ENCODE measurements around the gene ROBO1. TPM values are rescaled to one million over a fixed set of nuclear protein-coding genes. Genes with fewer than 3 reads are reported as not detected.

The ROBO1 gene
- total RNA-seq, 1 donor from 2014 or later: 7.1 TPM

GRCh38 chr3:79160421-79160820, 607.4 kb downstream of the ROBO1 start:
- TF ChIP-seq, protein P1, sequence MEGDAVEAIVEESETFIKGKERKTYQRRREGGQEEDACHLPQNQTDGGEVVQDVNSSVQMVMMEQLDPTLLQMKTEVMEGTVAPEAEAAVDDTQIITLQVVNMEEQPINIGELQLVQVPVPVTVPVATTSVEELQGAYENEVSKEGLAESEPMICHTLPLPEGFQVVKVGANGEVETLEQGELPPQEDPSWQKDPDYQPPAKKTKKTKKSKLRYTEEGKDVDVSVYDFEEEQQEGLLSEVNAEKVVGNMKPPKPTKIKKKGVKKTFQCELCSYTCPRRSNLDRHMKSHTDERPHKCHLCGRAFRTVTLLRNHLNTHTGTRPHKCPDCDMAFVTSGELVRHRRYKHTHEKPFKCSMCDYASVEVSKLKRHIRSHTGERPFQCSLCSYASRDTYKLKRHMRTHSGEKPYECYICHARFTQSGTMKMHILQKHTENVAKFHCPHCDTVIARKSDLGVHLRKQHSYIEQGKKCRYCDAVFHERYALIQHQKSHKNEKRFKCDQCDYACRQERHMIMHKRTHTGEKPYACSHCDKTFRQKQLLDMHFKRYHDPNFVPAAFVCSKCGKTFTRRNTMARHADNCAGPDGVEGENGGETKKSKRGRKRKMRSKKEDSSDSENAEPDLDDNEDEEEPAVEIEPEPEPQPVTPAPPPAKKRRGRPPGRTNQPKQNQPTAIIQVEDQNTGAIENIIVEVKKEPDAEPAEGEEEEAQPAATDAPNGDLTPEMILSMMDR (IDR thresholded peaks at IDR 0.05; ENCODE audit: borderline replicate concordance): no peak
- H3K4me1 ChIP-seq: no peaks in the 10 kb centered on the region
- H3K36me3 ChIP-seq: no peaks in the 10 kb centered on the region
- no peak overlapping the region for H3K27ac ChIP-seq (replicated peaks)
- intact Hi-C loops (cut with micrococcal nuclease): no loop called here
- no peak overlapping the region for H3K4me3 ChIP-seq
- DNase-seq: no peak
- H3K27me3 ChIP-seq (ENCODE audit: low read depth): no peaks in the 10 kb centered on the region
- no peaks in the 10 kb centered on the region for H3K9me3 ChIP-seq (replicated peaks)

DNA sequence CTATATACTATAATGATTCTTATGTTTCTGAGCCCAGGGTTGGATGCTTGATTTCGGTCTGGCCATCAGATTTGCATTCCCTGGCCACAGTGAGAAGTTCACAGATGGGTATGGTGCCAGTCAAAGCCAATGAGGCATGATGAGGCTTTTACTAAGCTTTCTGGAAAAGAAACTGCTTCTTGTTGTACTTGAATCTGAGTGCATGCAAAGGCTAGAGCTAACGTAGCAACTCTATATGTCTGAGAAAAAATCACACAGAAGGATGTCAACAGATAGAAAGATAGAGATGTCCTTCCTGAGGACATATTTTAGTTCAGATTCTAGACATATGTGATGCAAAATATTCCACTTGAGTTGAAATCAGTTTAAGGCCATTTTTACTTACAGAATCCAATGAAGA, 608.1 kb downstream of the ROBO1 start:
- H3K36me3 ChIP-seq: no peaks in the 10 kb centered on the region
- H3K4me3 ChIP-seq: no peak overlapping the region
- H3K27ac ChIP-seq (replicated peaks): no peak overlapping the region
- TF ChIP-seq, protein P1 (IDR thresholded peaks at IDR 0.05; ENCODE audit: borderline replicate concordance): no peak
- H3K27me3 ChIP-seq (ENCODE audit: low read depth): no peaks in the 10 kb centered on the region
- no peaks in the 10 kb centered on the region for H3K9me3 ChIP-seq (replicated peaks)
- intact Hi-C loops (cut with micrococcal nuclease): no loop called here
- H3K4me1 ChIP-seq: no peaks in the 10 kb centered on the region
- DNase-seq: no peak

- H3K27me3 ChIP-seq (ENCODE audit: low read depth): no peaks in the 10 kb centered on the region
- intact Hi-C loops (cut with micrococcal nuclease): no loop called here
- no peaks in the 10 kb centered on the region for H3K4me1 ChIP-seq
- H3K27ac ChIP-seq (replicated peaks): no peak overlapping the region
- H3K36me3 ChIP-seq: no peaks in the 10 kb centered on the region
- TF ChIP-seq, protein P1 (IDR thresholded peaks at IDR 0.05; ENCODE audit: borderline replicate concordance): no peak
- H3K4me3 ChIP-seq: no peak overlapping the region
- no peaks in the 10 kb centered on the region for H3K9me3 ChIP-seq (replicated peaks)
- no peak for DNase-seq
Measured at GRCh38 chr3:79157191-79157590, 610.6 kb downstream of the ROBO1 start.

- TF ChIP-seq, protein P1 (IDR thresholded peaks at IDR 0.05; ENCODE audit: borderline replicate concordance): no peak
- no peak overlapping the region for H3K4me3 ChIP-seq
- no peaks in the 10 kb centered on the region for H3K4me1 ChIP-seq
- H3K27me3 ChIP-seq (ENCODE audit: low read depth): no peaks in the 10 kb centered on the region
- DNase-seq: no peak
- intact Hi-C loops (cut with micrococcal nuclease): no loop called here
- H3K9me3 ChIP-seq (replicated peaks): no peaks in the 10 kb centered on the region
- H3K27ac ChIP-seq (replicated peaks): no peak overlapping the region
- H3K36me3 ChIP-seq: no peaks in the 10 kb centered on the region
Measured at GRCh38 chr3:79154865-79155264, 612.9 kb downstream of the ROBO1 start.

GRCh38 chr3:79148786-79149185, 619.0 kb downstream of the ROBO1 start:
- Histone ChIP-seq H3K36me3 (no peaks in the 10 kb centered on the region), H3K9me3 (replicated peaks) (no peaks in the 10 kb centered on the region), H3K4me1 (no peaks in the 10 kb centered on the region), H3K27me3 (ENCODE audit: low read depth) (no peaks in the 10 kb centered on the region), H3K4me3 (no peak overlapping the region), H3K27ac (replicated peaks) (no peak overlapping the region)
- TF ChIP-seq, protein P1 (IDR thresholded peaks at IDR 0.05; ENCODE audit: borderline replicate concordance): no peak
- no peak for DNase-seq
- intact Hi-C loops (cut with micrococcal nuclease): no loop called here

GRCh38 chr3:79146024-79146423, 621.8 kb downstream of the ROBO1 start:
- no peak for DNase-seq
- Histone ChIP-seq H3K27me3 (ENCODE audit: low read depth) (no peaks in the 10 kb centered on the region), H3K36me3 (no peaks in the 10 kb centered on the region), H3K4me1 (no peaks in the 10 kb centered on the region), H3K4me3 (no peak overlapping the region), H3K27ac (replicated peaks) (no peak overlapping the region), H3K9me3 (replicated peaks) (no peaks in the 10 kb centered on the region)
- TF ChIP-seq, protein P1 (IDR thresholded peaks at IDR 0.05; ENCODE audit: borderline replicate concordance): no peak
- intact Hi-C loops (cut with micrococcal nuclease): no loop called here

All from left ventricle myocardium inferior (tissue), 1 donor.